GM12872 (cell line): Measurements from ENCODE around the gene SLC44A5.

Experiments used
- CTCF ChIP-seq: IDR thresholded peaks from 3 replicates; pipeline ENCODE4 v1.5.1; 2011; ENCODE audit warnings: low read depth, mild to moderate bottlenecking, low read length, moderate library complexity; ENCODE audit not compliant: insufficient read depth

SLC44A5 gene

GRCh38 chr1:75518686-75519085, 92.2 kb downstream of the SLC44A5 start:
- TF ChIP-seq CTCF: no peak

GRCh38 chr1:75514270-75514669, 96.6 kb downstream of the SLC44A5 start:
- no peak for TF ChIP-seq CTCF

- TF ChIP-seq CTCF: no peak
Observed at GRCh38 chr1:75506976-75507375, 103.9 kb downstream of the SLC44A5 start.

GRCh38 chr1:75503221-75503974, 107.5 kb downstream of the SLC44A5 start:
- TF ChIP-seq CTCF: no peak

GRCh38 chr1:75502776-75503175, 108.1 kb downstream of the SLC44A5 start:
- TF ChIP-seq CTCF: no peak

GRCh38 chr1:75501577-75502295, 109.2 kb downstream of the SLC44A5 start:
- TF ChIP-seq CTCF: no peak

- no peak for TF ChIP-seq CTCF
Observed at GRCh38 chr1:75492011-75492410, 118.9 kb downstream of the SLC44A5 start.
